Measurements from ENCODE around the gene ZNF532.

- TF ChIP-seq GLIS3 (CRISPR knock-in tag; IDR thresholded peaks at IDR 0.05) (no peak), ZFP3 (CRISPR knock-in tag; IDR thresholded peaks at IDR 0.05) (no peak), ZNF70 (CRISPR knock-in tag; IDR thresholded peaks at IDR 0.05) (no peak), RARB (CRISPR knock-in tag; IDR thresholded peaks at IDR 0.05) (no peak), PPARA (CRISPR knock-in tag; IDR thresholded peaks at IDR 0.05; ENCODE audit: borderline replicate concordance) (no peak), BACH2 (CRISPR knock-in tag; IDR thresholded peaks at IDR 0.05; ENCODE audit: borderline replicate concordance) (no peak), CREB5 (CRISPR knock-in tag; IDR thresholded peaks at IDR 0.05; ENCODE audit: low read depth) (no peak), ISL1 (CRISPR knock-in tag; IDR thresholded peaks at IDR 0.05) (no peak), ARNTL (CRISPR knock-in tag; IDR thresholded peaks at IDR 0.05; ENCODE audit: borderline replicate concordance, low read depth) (no peak), TOX (CRISPR knock-in tag; IDR thresholded peaks at IDR 0.05; ENCODE audit: borderline replicate concordance) (no peak), OSR1 (CRISPR knock-in tag; IDR thresholded peaks at IDR 0.05) (no peak)
- TF ChIP-seq, protein P1, sequence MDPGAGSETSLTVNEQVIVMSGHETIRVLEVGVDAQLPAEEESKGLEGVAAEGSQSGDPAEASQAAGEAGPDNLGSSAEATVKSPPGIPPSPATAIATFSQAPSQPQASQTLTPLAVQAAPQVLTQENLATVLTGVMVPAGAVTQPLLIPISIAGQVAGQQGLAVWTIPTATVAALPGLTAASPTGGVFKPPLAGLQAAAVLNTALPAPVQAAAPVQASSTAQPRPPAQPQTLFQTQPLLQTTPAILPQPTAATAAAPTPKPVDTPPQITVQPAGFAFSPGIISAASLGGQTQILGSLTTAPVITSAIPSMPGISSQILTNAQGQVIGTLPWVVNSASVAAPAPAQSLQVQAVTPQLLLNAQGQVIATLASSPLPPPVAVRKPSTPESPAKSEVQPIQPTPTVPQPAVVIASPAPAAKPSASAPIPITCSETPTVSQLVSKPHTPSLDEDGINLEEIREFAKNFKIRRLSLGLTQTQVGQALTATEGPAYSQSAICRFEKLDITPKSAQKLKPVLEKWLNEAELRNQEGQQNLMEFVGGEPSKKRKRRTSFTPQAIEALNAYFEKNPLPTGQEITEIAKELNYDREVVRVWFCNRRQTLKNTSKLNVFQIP (CRISPR knock-in tag; IDR thresholded peaks at IDR 0.05; ENCODE audit: borderline replicate concordance, low read depth): no peak
- TF ChIP-seq, protein P2, sequence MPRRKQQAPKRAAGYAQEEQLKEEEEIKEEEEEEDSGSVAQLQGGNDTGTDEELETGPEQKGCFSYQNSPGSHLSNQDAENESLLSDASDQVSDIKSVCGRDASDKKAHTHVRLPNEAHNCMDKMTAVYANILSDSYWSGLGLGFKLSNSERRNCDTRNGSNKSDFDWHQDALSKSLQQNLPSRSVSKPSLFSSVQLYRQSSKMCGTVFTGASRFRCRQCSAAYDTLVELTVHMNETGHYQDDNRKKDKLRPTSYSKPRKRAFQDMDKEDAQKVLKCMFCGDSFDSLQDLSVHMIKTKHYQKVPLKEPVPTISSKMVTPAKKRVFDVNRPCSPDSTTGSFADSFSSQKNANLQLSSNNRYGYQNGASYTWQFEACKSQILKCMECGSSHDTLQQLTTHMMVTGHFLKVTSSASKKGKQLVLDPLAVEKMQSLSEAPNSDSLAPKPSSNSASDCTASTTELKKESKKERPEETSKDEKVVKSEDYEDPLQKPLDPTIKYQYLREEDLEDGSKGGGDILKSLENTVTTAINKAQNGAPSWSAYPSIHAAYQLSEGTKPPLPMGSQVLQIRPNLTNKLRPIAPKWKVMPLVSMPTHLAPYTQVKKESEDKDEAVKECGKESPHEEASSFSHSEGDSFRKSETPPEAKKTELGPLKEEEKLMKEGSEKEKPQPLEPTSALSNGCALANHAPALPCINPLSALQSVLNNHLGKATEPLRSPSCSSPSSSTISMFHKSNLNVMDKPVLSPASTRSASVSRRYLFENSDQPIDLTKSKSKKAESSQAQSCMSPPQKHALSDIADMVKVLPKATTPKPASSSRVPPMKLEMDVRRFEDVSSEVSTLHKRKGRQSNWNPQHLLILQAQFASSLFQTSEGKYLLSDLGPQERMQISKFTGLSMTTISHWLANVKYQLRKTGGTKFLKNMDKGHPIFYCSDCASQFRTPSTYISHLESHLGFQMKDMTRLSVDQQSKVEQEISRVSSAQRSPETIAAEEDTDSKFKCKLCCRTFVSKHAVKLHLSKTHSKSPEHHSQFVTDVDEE (CRISPR knock-in tag; IDR thresholded peaks at IDR 0.05): no peak
- TF ChIP-seq, protein P3, sequence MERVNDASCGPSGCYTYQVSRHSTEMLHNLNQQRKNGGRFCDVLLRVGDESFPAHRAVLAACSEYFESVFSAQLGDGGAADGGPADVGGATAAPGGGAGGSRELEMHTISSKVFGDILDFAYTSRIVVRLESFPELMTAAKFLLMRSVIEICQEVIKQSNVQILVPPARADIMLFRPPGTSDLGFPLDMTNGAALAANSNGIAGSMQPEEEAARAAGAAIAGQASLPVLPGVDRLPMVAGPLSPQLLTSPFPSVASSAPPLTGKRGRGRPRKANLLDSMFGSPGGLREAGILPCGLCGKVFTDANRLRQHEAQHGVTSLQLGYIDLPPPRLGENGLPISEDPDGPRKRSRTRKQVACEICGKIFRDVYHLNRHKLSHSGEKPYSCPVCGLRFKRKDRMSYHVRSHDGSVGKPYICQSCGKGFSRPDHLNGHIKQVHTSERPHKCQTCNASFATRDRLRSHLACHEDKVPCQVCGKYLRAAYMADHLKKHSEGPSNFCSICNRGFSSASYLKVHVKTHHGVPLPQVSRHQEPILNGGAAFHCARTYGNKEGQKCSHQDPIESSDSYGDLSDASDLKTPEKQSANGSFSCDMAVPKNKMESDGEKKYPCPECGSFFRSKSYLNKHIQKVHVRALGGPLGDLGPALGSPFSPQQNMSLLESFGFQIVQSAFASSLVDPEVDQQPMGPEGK (CRISPR knock-in tag; IDR thresholded peaks at IDR 0.05; ENCODE audit: borderline replicate concordance): no peak
These were observed 47.1 kb downstream of the ZNF532 start for GRCh38 chr18:58911766-58912165.

All from SK-N-SH treated with all-trans-retinoic acid at 6 μM for 48 hours (cell line).